ENCODE results near the gene MOCS1.

The MOCS1 gene

DNA sequence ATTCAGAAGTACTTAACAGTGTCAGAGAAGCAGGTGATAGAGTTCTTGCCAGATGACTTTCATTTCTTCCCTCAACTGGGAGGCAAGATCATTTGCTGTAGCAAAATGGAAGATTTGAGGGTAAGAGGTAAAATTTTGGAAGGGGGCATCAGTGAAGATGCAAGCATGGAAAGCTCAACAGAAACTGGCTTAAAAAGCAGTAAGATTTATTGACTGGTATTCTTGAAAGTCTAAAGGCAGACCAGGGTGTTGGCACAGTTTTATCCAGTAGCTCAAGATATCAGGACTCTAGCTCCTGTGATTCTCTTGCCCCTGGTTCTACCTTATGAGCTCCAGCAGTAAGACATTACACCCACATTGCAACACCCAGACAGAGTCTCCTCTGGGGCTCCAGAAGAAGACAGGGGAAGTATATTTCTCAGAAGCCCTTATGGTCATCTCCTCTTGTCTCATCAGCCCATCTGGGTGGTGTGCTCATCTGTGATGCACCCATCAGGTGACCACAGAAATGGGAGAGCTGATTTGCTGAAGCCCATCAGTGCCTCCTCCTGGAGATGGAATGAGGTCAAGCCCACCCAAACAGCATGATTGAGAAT is 16.0 kb upstream of the MOCS1 start:
- no peak for DNase-seq (ENCODE audit: low read depth in 2 of 3, low spot score in 2 of 3)

DNA sequence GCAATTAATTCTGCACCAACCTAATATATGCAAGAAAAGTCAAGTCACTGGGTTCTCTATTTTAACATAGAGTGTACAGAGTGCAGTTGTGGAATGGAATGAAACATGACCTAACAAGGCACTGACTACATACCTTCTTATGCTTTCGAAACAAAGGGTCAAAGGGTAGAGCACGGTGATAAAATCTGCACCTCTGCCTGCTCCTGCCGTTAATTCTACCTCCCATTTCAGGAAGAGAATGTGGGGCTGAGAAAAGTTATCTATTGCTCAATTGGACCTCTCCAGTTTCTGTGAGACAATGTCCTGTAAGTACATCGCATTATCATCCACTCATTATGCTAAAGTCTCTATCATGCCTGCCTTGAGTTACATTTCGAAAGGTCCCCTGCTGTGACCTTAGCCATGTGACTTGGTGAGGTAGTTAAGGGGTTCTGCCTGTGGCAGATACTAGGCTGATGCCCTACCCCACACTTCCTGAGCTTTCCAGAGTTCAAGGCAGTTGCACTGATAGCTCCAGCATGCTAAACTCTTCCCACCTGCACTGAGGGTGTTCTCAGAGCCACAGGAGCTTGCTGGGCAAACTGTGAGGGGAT is 14.0 kb upstream of the MOCS1 start:
- no peak for DNase-seq (ENCODE audit: low read depth in 2 of 3, low spot score in 2 of 3)

GRCh38 chr6:39947611-39948068 is 13.4 kb upstream of the MOCS1 start:
- DNase-seq (ENCODE audit: low read depth in 2 of 3, low spot score in 2 of 3): no peak

GRCh38 chr6:39945626-39946025 is 11.4 kb upstream of the MOCS1 start:
- DNase-seq (ENCODE audit: low read depth in 2 of 3, low spot score in 2 of 3): no peak

- no peak for DNase-seq (ENCODE audit: low read depth in 2 of 3, low spot score in 2 of 3)
These were observed 8.8 kb upstream of the MOCS1 start for GRCh38 chr6:39942903-39943580.

GRCh38 chr6:39941820-39942219 is 7.6 kb upstream of the MOCS1 start:
- no peak for DNase-seq (ENCODE audit: low read depth in 2 of 3, low spot score in 2 of 3)

DNA sequence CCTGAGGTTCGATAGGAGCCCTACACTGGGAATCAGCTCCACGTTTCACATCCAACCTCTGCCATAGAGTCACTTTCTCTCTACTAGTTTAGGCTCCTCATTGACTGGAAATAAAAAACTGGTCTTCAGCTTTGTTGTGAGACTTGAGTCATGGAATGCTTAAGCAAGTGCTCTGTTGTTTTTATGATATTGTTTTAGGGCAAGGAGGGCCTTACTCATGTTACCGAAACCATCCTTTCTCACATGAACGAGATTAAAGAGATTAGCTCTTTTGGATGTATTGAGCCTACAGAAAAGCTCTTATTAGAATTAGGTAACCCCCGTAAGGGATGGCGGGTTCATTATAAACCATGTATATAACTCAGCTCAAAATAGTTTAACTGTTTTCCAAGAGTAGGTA is 6.9 kb upstream of the MOCS1 start:
- no peak for DNase-seq (ENCODE audit: low read depth in 2 of 3, low spot score in 2 of 3)

GRCh38 chr6:39938773-39939654 is 4.8 kb upstream of the MOCS1 start:
- DNase-seq (ENCODE audit: low read depth in 2 of 3, low spot score in 2 of 3): no peak

DNA sequence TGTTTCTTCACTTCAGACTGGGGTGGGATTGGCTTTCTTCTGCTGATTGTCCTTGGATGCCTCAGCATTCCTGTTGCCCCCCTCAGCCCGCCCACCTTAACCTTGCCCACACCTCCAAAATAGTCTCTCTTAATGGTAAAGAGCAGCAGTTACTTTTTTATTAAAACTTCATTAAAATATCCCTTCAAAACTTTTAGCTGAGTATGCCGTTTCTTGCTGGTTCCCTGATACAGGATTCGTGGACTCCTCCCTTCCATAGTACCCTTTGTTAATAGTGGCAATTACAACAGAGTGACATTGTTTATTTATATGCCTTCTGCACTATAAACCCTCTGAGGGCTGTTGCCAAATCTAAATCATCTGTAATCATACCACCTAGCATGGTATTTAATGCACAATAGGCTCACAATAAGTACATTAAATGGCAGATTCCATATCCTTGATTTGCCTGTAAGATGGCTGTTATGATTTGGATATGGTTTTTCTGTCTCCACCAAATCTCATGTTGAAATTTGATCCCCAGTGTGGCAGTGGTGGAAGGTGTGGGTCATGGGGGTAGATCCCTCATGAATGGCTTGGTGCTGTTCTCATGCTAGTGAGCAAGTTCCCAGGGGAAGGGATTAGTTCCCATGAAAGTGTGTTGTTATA is 3.5 kb upstream of the MOCS1 start:
- no peak for DNase-seq (ENCODE audit: low read depth in 2 of 3, low spot score in 2 of 3)

DNA sequence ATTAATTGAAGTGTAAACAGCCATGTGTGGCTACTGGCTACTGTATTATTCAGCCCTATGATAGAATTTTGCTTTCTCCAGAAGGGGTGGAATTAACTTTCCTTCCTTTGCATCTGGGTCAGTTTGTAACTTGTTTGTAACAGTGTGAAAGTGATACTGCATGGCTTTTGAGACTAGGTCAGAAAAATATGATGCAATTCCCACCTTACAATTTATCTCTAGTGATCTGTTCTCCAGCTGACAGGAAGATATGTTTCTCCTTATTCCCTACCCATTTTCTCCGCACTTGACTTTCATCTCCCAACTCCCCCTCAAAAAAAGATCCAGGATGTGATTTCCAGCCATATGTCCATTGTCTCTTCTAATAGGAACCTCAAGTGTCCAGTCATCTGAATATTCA is 2.6 kb upstream of the MOCS1 start:
- no peak for DNase-seq (ENCODE audit: low read depth in 2 of 3, low spot score in 2 of 3)

GRCh38 chr6:39935241-39935640 is 979 bp upstream of the MOCS1 start:
- DNase-seq (ENCODE audit: low read depth in 2 of 3, low spot score in 2 of 3): no peak

GRCh38 chr6:39933669-39934130 is 562 bp downstream of the MOCS1 start:
- no peak for DNase-seq (ENCODE audit: low read depth in 2 of 3, low spot score in 2 of 3)

DNA sequence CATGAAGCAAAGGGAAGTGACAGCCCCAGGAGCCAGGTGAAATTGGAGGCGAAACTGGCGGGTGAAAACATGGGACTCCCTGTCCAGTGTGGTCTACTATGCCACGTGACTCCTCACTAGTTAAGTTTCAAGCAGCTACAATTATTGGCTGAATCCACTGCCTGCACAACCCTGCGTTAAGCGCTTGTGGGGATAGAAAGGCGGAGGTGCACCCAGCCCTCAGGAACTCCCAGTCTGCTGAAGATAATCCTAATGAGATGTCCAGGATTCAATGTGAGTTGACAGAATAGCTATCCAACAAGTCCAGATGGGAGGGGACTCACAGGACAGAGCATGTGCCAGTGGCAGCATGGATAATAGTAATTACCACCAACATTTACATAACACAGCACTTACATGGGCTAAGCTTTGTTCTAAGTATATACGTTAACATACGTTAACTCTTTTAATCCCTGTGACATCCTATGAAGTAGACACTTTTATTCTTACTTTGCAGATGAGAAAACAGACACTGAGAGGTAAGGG is 1.8 kb downstream of the MOCS1 start:
- no peak for DNase-seq (ENCODE audit: low read depth in 2 of 3, low spot score in 2 of 3)

DNA sequence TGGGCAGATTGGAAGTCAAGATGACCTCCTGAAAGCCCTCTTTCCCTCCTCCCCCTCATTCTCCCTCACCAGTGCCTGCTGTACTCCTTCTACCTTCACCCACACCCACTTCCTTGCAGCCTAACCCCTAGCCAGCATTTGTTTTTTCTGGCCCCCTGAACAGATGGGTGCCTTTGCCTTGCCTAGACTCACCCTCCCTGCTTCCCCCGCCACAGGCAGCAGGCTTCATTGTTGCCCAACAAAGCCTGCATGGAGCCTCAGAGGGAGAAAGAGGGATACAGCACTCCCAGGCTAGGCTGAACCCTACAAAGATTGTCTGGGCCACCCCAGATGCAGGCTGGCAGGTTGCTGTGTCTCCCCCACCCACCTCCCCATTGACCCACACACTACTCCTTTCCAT is 2.7 kb downstream of the MOCS1 start:
- DNase-seq (ENCODE audit: low read depth in 2 of 3, low spot score in 2 of 3): no peak

DNA sequence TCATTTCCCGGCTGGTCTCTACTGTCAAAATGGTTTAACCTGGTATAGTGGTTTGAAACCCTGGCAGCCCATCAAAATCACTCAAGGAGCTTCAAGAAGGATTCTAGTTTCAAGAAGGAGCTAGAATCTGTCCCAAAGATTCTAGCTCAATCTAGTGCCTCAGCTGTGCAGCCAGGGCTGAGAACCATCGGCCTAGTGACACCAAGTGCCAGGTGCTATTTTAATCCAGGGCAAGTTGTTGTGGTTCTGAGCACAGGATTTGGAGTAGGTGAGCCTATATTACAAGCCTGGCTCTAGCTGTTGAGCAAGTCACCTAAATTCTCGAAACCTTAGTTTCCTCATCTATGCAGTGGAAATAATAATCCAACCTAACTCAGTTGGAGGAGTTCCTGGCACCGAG is 3.7 kb downstream of the MOCS1 start:
- DNase-seq (ENCODE audit: low read depth in 2 of 3, low spot score in 2 of 3): no peak

- no peak for DNase-seq (ENCODE audit: low read depth in 2 of 3, low spot score in 2 of 3)
These were observed 4.4 kb downstream of the MOCS1 start for GRCh38 chr6:39929733-39930461.

DNA sequence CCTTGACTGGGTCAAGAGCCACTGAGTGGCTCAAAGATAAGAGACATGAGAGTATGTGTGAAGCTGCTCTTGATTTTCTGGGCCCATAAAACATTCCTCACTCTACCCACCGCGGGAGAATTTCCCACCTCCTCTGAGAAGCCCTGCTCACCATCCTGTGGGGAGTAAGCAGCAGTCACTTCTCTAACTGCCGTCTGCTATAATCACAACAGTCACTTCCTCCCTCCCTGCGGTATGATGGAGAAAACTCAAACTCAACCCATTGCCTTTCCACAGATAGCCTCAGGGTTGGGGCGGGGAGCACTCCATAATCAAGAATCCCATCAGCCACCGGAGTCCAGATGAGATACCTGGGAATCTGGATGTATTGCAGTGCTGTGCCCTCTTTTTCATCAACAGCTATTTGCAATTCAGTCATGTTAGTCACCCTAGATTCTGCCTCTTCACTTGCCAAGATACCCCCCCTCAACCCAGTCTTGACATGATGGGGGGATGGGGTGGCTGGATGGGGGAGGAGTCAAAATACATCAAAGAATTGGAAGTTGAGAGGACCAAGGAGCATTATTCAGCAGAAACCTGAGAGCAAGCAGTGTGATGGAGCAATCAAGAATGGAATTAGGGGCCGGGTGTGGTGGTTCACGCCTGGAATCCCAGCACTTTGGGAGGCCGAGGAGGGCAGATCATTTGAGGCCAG is 5.1 kb downstream of the MOCS1 start:
- no peak for DNase-seq (ENCODE audit: low read depth in 2 of 3, low spot score in 2 of 3)

GRCh38 chr6:39927159-39927558 is 7.1 kb downstream of the MOCS1 start:
- DNase-seq (ENCODE audit: low read depth in 2 of 3, low spot score in 2 of 3): no peak

GRCh38 chr6:39926668-39927067 is 7.6 kb downstream of the MOCS1 start:
- DNase-seq (ENCODE audit: low read depth in 2 of 3, low spot score in 2 of 3): no peak

- DNase-seq (ENCODE audit: low read depth in 2 of 3, low spot score in 2 of 3): no peak
These were observed 8.4 kb downstream of the MOCS1 start for GRCh38 chr6:39925931-39926290.
